GM21515 (cell line): Measurements from ENCODE around the gene BCAP31.
"Not testable (repeated sequence)": the region's sequence is repeated elsewhere in the genome, so short reads cannot be mapped to it uniquely, and the experiment has no call there.

Experiments used
- ATAC-seq: cut with Tn5 transposase; IDR thresholded peaks from one replicate; pipeline ENCODE4 v1.9.1; 2021; ENCODE audit not compliant: unreplicated experiment

Gene BCAP31

DNA sequence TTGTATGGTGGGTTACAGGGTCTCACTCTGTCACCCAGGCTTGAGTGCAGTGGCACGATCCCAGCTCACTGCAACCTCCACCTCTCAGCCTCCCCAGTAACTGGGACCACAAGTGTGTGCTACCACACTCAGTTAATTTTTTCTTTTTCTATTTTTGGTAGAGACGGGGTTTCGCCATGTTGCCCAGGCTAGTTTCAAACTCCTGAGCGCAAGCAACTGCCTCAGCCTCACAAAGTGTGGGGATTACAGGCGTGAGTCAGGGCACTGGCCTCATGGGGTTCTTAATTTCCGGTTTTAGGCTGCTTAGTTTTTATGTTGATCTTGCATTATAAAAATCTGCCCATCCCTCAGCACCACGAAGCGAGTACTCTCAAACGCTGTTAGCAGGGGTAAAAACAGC is 6.7 kb downstream of the BCAP31 start:
- ATAC-seq: no peak

GRCh38 chrX:153714256-153714655 is 9.9 kb downstream of the BCAP31 start:
- ATAC-seq: no peak

- ATAC-seq: no peak
Measured at GRCh38 chrX:153709726-153710674, 14.2 kb downstream of the BCAP31 start.

- no peak for ATAC-seq
Measured at GRCh38 chrX:153708415-153708814, 15.8 kb downstream of the BCAP31 start.

DNA sequence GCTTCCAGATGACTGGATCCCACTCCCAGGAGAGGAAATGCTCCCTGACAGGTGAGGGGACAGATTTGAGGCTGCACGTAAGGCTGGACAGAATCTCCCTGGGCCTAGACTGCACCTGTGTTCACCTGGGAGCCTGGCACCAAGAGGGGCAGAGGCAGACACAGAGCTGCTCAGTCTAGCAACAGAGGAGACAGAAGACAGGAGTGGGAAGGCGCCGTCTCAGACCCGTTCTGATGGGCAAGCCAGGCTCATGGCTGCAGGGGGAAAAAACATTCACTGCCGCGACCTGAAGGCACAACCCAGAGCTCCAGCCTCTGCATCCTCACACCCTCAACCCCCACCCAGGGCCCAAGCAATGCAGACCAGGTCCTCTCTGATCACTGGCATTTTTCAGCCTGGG is 16.8 kb downstream of the BCAP31 start:
- no peak for ATAC-seq

DNA sequence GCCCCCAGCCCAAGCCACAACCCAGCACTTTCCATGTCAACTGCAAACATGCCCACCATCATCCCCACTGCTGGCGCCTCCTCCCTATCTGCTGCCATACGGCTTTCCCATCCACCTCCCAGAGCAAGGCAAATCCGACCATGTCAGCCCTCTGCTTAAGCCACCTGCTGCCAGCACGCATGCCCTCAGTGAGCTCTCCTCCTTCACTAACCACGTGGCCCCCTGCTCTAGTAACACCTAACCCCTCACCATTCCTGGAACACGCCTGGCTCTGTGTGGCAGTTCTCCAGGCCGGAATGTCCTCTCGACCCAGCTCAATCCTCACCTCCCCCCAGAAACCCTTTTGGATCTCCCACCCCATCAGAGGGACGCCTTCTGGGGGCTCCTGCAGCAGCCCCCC is 17.4 kb downstream of the BCAP31 start:
- no peak for ATAC-seq

DNA sequence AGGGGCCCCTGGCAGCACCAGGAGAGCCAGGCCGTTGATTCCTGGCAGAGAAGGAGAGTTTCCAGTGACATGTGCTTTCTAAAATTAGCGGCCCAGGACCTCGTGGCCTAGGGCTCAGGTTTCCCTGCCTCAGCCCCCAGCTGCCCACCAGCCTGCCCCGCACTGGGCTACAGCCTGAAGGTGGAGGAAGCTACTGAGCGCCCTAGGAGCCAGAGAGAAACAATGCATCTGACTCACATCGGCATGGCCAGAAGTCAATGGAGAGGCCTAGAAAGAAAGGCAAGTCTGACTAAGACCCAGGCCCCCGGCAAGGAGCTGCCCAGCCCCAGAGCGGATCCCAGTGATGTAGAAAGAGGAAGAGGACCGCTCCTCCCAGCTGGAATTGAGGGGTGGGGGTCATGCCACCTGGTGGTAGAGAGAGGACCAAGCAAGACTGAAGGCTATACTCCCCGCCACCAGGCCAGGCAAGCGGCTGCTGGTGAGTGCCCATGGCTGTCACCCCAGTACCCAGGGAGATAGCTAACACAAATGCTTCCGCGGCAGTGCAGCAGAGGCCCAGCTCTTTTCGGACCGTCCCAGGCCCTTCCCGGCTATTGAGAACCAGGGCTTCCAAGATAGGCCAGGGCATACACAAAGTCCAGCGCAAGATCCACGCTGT is 18.7 kb downstream of the BCAP31 start:
- not testable (repeated sequence) for ATAC-seq

DNA sequence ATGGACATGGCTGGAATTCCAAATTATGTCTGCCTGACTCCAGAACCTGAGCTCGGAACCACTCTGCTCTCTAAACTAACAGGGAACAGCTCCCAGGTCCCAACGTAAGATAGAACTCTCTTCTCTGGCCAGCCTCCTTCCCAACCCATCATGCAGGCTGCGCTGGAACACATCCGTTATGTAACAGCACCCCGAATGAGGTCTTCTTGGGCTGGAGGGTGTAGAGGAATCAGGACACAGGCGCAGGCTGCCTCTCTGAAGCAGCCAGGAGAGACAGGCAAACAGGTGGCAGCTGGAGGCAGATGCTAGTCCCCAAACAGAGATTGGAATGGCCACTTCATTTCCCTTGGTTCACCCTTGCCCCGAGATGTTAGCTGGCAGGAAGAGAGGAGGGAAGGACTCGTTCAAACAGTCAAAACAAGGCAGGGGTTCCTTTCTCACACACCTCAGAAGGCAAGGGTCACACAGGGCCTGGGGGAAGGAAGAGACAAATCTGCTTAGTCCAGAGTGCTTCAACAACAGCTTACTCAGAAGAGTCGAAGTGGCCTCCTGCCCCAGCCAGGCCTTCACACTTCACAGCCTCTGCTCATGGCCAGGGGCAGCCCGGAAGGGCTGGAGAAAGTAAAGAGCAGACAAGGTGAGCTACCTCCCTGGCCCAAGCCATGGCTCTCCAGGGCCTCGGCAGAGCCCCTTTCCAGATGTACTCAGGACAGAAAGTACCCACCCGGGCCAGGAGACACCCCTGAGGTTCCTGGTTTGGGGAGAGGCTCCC is 19.4 kb downstream of the BCAP31 start:
- ATAC-seq: not testable (repeated sequence)

DNA sequence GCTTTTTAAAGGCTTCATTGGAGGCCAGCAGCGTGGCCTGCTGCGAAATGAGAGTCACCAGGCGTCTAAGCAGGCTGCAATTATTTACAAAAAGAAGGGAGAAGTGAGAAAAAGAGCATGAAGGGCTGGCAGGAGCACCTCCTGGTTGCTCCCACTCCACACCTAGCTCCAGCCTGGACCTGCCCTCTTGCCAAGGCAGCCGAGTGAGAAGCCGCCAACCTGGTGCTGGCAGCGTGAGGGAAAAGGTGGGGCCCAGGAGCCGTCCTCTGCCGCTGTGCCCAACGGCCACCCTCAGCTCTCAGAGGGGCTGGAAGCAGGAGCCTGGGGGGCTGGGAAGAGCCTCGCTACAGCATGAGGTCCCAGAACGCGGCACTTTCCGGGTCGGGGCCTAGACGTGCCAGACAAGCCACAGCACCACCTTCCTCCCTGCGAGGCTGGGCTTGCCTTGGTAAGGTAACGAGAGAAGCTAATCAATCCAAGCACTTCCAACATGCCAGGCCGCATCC is 20.1 kb downstream of the BCAP31 start:
- no peak for ATAC-seq

DNA sequence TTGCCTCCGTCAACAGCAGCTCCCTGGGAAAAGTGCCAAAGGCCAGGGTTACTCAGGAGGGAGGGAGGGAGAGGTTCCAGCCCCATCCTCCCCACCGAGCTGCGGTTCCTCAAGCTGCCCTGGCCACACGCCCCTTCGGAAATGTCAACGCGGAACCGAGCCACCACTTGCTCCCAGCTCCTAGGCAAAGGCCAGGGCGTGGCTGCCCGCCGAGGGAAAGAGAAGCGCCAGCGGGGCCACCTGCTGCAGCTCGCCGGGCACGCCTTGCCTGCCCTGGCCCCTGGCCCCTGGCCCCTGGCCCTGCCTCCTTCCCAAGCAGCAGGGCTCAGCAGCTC is 21.2 kb downstream of the BCAP31 start:
- ATAC-seq: no peak

- no peak for ATAC-seq
Measured at GRCh38 chrX:153702336-153703035, 21.7 kb downstream of the BCAP31 start.

GRCh38 chrX:153701706-153702105 is 22.5 kb downstream of the BCAP31 start:
- no peak for ATAC-seq

- no peak for ATAC-seq
Measured at GRCh38 chrX:153700967-153701366, 23.2 kb downstream of the BCAP31 start.

DNA sequence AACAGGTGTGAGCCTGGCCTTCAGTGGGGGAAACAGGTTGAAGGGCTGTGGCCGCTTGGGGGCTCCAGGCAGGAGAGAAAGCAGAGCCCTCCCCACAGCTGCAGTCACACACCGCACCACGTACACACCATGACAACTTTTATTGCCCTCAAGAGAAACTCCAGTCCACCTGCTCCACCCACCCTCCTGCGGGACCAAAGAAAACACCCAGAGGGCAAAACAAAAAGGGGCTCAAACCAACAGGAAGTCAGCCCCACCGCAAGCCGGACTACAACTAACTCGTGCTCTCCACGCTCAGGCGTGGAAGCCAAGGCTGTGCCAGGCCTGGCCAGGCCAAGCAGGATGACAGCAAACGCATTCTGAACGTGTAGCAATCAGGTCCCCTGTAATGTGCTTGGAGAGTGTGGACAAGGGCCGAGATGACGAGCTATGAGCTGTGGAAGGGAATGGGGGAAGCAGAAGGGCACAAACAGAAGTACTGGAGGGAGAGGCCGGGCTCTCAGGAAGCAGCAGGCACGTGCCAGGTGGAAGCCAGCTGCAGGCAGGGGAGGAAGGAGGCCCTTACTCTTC is 23.7 kb downstream of the BCAP31 start:
- ATAC-seq: no peak

DNA sequence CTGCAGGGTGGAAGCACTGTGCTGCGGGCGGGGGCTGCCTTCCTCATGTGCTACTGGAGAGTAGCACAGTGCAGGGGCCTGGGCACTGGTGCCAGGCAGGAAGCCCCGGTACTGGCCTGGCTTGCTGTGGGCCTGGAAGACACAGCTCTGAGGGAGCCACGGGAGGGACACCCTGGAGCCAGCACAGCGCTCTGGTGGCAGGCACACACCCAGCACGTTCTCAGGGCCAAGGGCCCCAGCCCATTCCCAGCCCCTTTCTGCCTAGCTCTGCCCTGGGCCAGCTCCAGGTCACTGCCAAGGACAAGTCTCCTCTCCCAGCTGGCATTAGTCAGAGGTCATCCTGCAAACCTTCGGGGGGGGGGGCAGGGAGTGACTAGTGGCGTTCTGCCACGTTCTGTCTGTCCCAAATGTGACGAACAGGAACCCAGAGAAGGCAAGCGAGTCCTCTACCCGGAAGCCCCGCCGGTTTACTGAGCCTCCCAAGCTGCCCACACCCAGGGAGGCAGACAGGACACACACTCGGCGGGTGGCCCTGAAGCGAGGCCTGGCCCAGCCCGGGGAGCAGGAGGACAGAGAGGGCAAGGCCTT is 24.3 kb downstream of the BCAP31 start:
- ATAC-seq: not testable (repeated sequence)

DNA sequence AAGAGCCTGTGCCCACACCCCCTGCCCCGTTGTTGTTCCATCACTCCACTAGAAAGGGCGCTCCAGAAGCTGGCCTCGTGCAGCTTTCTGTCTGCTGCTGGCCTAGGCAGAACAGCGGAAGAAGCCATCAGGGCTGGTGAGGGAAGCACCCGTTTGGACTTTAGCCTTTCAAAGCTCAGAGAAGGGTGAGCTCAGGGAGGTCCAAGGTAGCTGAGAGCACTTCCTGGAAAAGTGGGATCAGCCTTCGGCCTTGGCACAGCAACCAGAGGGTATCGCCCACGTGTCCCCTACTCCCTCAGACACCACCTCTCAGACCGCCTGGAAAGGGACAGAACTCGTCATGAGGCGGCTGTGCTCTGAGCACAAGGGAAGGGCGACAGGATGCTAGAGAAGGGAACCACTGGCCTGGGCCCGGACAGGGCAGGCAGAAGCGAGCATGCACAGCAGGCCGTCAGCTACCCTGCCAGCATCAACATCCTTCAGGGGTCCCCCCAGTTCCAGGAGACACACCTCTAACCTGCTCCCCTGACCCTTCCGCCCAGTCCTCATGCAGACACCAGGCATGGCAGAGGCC is 24.9 kb downstream of the BCAP31 start:
- not testable (repeated sequence) for ATAC-seq

DNA sequence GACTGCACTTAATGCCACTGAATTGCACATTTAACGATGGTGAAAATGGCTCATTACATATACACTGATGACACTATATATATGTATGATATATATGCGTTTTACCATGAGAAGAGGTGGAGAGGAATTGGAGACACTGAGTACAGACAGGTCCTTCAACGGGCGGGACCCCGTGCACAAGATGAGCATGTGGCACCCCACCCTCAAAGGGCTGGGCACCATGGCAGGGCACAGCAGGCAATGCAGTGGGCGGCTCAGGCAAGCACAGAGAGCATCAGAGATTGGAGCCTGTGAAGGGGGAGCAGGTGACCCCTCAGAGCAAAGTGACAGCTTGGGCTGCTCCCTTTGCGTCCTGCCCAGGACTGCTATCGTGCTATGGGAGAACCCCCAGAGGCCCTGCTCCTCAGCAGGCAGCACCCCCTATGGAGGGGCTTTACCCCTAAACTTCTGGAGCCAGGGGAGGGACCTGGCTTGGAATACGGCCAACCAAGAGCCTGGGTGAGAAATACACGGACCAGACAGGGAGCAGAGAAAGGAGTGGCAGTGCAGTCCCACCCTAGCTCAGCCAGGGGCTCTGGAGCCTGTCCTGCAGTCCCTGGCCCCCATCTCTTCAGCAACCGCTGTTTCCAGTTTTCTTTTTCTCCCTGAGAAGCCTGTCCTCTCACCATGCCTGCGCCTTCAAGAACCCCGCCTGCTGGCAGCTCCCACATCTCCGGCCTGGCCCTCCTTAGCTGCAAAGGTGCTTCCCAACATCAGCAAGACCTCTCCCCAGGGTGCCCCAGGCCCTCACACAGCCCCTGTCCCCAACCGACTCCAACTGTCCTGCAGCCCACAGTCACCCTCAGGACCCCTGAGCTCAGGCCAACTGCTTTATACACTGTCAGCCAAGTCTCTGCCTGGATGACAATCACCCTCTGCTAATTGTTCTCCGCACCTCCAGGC is 26.0 kb downstream of the BCAP31 start:
- ATAC-seq: no peak

DNA sequence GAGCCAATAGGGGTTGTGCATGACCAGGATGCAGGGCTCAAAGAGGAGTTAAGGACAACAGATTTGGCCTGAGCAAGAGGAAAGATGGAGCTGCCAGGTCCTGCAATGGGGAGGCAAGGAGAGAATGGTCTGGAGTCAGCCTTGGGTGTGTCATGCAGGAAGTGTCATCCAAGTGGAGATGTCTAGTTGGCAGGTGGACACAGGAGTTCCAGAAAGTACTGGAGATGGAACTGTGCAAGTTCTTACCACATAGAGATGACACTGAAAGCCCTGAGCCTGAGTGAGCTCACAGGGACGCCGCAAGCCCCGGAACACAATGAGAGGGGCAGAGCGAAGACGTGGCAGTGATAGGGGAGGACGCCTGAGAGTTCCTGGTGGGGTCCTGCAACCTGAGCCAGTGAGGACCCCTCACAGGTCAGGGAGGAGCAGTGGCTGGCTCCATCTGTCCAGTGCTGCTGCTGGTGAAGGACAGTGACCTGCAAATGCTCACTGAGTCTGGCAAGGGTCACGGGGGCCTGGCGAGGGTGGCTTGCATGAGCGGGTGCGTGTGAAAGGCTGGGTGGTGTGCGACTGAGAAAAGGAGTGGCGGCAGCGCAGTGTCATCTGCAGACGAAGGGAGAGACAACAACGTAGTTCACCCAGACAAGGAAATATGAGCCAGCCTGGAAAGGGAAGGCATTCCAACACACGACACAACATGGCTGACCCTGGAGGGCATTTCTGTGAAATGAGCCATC is 27.0 kb downstream of the BCAP31 start:
- ATAC-seq: not testable (repeated sequence)
